Measurements from ENCODE around the gene SPAG4. TPM values are rescaled to one million over a fixed set of nuclear protein-coding genes. Genes with fewer than 3 reads are reported as not detected.

Gene SPAG4
- total RNA-seq, 1 experiment from 2014 or later = 0.67 TPM

DNA sequence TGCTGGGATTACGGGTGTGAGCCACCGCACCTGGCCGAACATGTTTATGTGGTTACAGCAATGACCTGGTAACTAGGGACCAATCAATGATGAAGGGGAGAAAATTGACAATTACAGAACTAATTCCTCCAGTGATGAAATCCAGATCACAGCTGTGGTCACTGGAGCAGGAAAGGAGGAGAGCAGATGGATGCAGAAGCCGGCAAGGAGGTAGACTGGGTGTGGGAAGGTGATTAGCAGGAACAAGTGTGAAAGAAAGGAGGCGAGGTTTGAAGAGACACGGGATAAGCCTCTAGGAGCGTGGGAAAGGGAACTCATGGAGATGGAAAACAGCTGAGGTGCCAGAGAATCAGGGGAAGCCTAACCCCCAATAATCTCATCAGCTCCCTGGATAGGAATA, 17.2 kb upstream of the SPAG4 start:
- H3K9me3 ChIP-seq (ENCODE audit: low read depth, low read length, poor library complexity, severe bottlenecking) = no peaks in the 10 kb centered on the region
- H3K27me3 ChIP-seq (replicated peaks; ENCODE audit: insufficient read depth, low read depth, low read length, poor library complexity) = peaks cover 3% of the 10 kb centered on the region
- no peaks in the 10 kb centered on the region for H3K36me3 ChIP-seq (ENCODE audit: insufficient read depth, low read length, poor library complexity, severe bottlenecking)
- TF ChIP-seq EZH2 (IDR thresholded peaks at IDR 0.05; ENCODE audit: borderline replicate concordance, low read depth, low read length, poor library complexity, severe bottlenecking) = no peak
- TF ChIP-seq, protein P1, sequence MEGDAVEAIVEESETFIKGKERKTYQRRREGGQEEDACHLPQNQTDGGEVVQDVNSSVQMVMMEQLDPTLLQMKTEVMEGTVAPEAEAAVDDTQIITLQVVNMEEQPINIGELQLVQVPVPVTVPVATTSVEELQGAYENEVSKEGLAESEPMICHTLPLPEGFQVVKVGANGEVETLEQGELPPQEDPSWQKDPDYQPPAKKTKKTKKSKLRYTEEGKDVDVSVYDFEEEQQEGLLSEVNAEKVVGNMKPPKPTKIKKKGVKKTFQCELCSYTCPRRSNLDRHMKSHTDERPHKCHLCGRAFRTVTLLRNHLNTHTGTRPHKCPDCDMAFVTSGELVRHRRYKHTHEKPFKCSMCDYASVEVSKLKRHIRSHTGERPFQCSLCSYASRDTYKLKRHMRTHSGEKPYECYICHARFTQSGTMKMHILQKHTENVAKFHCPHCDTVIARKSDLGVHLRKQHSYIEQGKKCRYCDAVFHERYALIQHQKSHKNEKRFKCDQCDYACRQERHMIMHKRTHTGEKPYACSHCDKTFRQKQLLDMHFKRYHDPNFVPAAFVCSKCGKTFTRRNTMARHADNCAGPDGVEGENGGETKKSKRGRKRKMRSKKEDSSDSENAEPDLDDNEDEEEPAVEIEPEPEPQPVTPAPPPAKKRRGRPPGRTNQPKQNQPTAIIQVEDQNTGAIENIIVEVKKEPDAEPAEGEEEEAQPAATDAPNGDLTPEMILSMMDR (conservative IDR thresholded peaks at IDR 0.05; ENCODE audit: low read depth, low read length) = no peak
- no peak overlapping the region for H3K4me3 ChIP-seq (ENCODE audit: low read depth, low read length, poor library complexity, severe bottlenecking)
- peaks cover 11% of the 10 kb centered on the region for H3K4me1 ChIP-seq (ENCODE audit: insufficient read depth, low read length, poor library complexity, severe bottlenecking)
- CTCF ChIA-PET = no interaction called here
- no TSS peak for BruUV-seq (replicated peaks)
- POLR2A ChIA-PET (ENCODE audit: low non-redundant PET) = no interaction called here
- H3K27ac ChIP-seq (ENCODE audit: low read depth, low read length, poor library complexity, severe bottlenecking) = no peak overlapping the region
- intact Hi-C loops (cut with micrococcal nuclease; ENCODE audit: unreplicated experiment) = no loop called here
- no peak for DNase-seq (ENCODE audit: low spot score)

DNA sequence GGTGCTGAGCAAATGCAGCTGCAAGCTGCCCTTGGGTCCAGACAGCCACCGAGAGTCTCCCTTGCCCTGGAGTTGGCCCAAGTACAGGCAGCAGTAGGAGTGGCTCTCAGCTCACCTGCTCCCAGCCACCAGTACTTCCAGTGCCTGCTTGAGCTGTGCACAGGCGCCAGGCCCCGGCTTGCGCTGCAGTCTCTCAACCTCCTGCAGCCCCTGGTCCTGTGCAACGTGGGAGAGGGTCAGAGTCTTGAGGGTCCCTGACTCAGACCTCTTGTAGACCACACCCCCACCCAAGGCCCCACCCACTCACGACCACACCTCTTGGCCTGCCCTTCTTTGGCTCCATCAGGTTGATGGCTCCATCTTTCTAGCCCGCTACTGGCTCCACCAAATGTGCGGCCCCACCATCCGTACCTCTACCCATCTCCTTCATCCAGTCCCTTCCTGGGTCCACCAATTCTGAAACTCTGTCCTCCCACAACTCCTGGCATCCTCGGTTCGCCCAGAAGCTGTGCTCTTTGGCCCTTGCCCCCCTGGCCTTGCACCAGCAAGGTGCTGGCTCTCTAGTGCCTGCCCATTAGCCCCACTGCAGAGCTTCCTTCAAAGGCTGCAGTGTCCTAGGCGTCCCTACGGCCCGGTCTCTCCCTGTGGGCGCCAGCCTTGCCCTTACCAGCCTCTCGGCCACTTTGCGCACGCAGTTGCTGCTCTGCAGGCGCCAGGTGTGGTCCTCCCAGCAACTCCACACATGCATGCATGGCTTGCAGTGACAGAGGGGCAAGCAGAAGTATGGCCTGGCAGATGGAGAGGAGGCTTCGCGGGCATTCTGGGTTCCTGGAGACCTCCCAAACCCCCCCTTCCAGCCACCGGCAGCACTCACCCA, 16.5 kb upstream of the SPAG4 start:
- peaks cover 3% of the 10 kb centered on the region for H3K27me3 ChIP-seq (replicated peaks; ENCODE audit: insufficient read depth, low read depth, low read length, poor library complexity)
- DNase-seq (ENCODE audit: low spot score) = no peak
- H3K4me1 ChIP-seq (ENCODE audit: insufficient read depth, low read length, poor library complexity, severe bottlenecking) = peaks cover 11% of the 10 kb centered on the region
- CTCF ChIA-PET = interaction anchor here (0.6 kb wide), 1 partner anchor 145 kb away, joined by 4 read pairs; no protein-coding TSS in a partner anchor
- H3K36me3 ChIP-seq (ENCODE audit: insufficient read depth, low read length, poor library complexity, severe bottlenecking) = no peaks in the 10 kb centered on the region
- intact Hi-C loops (cut with micrococcal nuclease; ENCODE audit: unreplicated experiment) = no loop called here
- no peak for TF ChIP-seq EZH2 (IDR thresholded peaks at IDR 0.05; ENCODE audit: borderline replicate concordance, low read depth, low read length, poor library complexity, severe bottlenecking)
- POLR2A ChIA-PET (ENCODE audit: low non-redundant PET) = no interaction called here
- no peaks in the 10 kb centered on the region for H3K9me3 ChIP-seq (ENCODE audit: low read depth, low read length, poor library complexity, severe bottlenecking)
- no TSS peak for BruUV-seq (replicated peaks)
- H3K27ac ChIP-seq (ENCODE audit: low read depth, low read length, poor library complexity, severe bottlenecking) = no peak overlapping the region
- no peak overlapping the region for H3K4me3 ChIP-seq (ENCODE audit: low read depth, low read length, poor library complexity, severe bottlenecking)

DNA sequence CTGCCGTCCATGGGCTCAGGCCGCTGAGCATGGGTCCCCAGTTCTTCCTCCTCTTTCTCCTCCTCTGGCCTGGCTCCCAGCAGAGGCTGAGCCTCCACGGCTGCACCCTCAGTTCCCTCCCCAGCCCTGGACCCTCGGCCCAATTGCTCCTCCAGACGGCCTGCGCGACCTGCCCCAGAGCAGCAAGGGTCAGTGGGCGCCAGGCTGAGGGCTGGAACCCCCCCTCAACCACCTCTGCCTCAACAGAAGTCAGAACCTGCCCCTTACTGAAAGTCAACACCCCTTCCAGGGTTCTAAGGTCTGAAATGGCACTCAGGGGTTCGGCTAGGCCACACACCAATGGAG, 15.9 kb upstream of the SPAG4 start:
- H3K27me3 ChIP-seq (replicated peaks; ENCODE audit: insufficient read depth, low read depth, low read length, poor library complexity) = peaks cover 3% of the 10 kb centered on the region

More for the DNA sequence above, 15.9 kb upstream of the SPAG4 start:
- TF ChIP-seq, protein P1 (conservative IDR thresholded peaks at IDR 0.05; ENCODE audit: low read depth, low read length) = no peak
- TF ChIP-seq EZH2 (IDR thresholded peaks at IDR 0.05; ENCODE audit: borderline replicate concordance, low read depth, low read length, poor library complexity, severe bottlenecking) = no peak
- Histone ChIP-seq H3K9me3 (ENCODE audit: low read depth, low read length, poor library complexity, severe bottlenecking) (no peaks in the 10 kb centered on the region), H3K4me3 (ENCODE audit: low read depth, low read length, poor library complexity, severe bottlenecking) (no peak overlapping the region), H3K27ac (ENCODE audit: low read depth, low read length, poor library complexity, severe bottlenecking) (no peak overlapping the region), H3K36me3 (ENCODE audit: insufficient read depth, low read length, poor library complexity, severe bottlenecking) (no peaks in the 10 kb centered on the region), H3K4me1 (ENCODE audit: insufficient read depth, low read length, poor library complexity, severe bottlenecking) (peaks cover 11% of the 10 kb centered on the region)
- POLR2A ChIA-PET (ENCODE audit: low non-redundant PET) = no interaction called here
- BruUV-seq (replicated peaks) = no TSS peak
- intact Hi-C loops (cut with micrococcal nuclease; ENCODE audit: unreplicated experiment) = no loop called here
- DNase-seq (ENCODE audit: low spot score) = no peak
- CTCF ChIA-PET = no interaction called here
